Muscle layer of colon (tissue), 2 donors: Measurements from ENCODE around the gene EXOC6B.

Source experiments
- H3K27ac ChIP-seq: one replicate; pipeline ENCODE4 v1.7.0; 2013; ENCODE audit warnings: low read depth, mild to moderate bottlenecking, low read length, moderate library complexity
- H3K27me3 ChIP-seq, 2 donors: one replicate each; pipeline ENCODE4 v1.7.0; 2013; ENCODE audit warnings: low read length in 2 of 2, mild to moderate bottlenecking in 2 of 2; ENCODE audit not compliant: insufficient read depth in 2 of 2, control insufficient read depth in 1 of 2
- H3K36me3 ChIP-seq: one replicate; pipeline ENCODE4 v1.7.0; 2013; ENCODE audit warnings: mild to moderate bottlenecking, low read length; ENCODE audit not compliant: insufficient read depth
- H3K4me1 ChIP-seq: one replicate; pipeline ENCODE4 v1.7.0; 2013; ENCODE audit warnings: mild to moderate bottlenecking, low read length; ENCODE audit not compliant: insufficient read depth
- H3K4me3 ChIP-seq, 2 donors: one replicate each; pipeline ENCODE4 v1.7.0; 2013; ENCODE audit warnings: low read length in 2 of 2, low read depth in 1 of 2, mild to moderate bottlenecking in 1 of 2, moderate library complexity in 1 of 2
- H3K9ac ChIP-seq: one replicate; pipeline ENCODE4 v1.7.0; 2013; ENCODE audit warnings: low read length
- H3K9me3 ChIP-seq: one replicate; pipeline ENCODE4 v1.7.0; 2013; ENCODE audit warnings: mild to moderate bottlenecking, low read length
- donor health status: abdominal sarcoma.
- donor health status: Adenocarcinoma of cecum.

EXOC6B gene

DNA sequence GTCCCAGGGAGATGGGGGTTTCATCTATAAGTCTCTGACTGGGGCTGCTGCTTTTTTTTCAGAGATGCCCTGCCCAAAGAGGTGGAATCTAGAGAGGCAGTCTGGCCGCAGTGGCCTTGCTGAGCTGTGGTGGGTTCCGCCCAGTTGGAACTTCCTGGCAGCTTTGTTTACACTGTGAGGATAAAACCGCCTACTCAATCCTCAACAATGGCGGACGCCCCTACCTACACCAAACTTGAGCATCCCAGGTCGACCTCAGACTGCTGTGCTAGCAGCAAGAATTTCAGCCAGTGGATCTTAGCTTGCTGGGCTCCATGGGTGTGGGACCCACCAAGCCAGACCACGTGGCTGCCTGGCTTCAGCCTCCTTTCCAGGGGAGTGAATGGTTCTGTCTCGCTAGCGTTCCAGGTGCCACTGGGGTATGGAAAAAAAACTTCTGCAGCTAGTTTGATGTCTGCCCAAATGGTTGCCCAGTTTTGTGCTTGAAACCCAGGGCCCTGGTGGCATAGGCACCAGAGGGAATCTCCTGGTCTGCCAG lies 525.6 kb downstream of the EXOC6B start:
- Histone ChIP-seq H3K27ac (no peak overlapping the region), H3K9me3 (no peaks in the 10 kb centered on the region), H3K4me1 (no peaks in the 10 kb centered on the region), H3K9ac (no peak overlapping the region), H3K36me3 (no peaks in the 10 kb centered on the region), H3K27me3 (no peaks in the 10 kb centered on the region), H3K4me3 (no peak overlapping the region)

DNA sequence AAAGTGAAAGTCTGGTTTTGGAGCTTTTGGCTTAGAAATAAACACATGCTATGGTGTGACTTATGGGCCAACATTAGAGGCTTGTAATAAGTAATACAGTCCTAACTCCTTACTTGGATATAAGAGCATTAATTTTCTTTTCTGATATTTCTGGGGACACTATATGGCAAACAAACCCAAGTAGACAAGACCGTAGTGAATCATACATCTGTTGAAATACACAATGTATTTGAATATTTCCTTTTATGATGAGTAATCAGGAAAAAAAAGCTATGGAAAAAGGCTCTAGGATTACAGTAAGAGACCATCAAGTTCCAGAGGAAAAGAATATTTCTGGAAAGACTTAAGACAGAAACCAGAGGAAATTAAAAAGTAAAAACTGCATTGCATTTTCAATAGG lies 532.2 kb downstream of the EXOC6B start:
- Histone ChIP-seq H3K9me3 (no peaks in the 10 kb centered on the region), H3K36me3 (no peaks in the 10 kb centered on the region), H3K4me3 (no peak overlapping the region), H3K4me1 (no peaks in the 10 kb centered on the region), H3K27me3 (no peaks in the 10 kb centered on the region), H3K27ac (no peak overlapping the region), H3K9ac (no peak overlapping the region)

DNA sequence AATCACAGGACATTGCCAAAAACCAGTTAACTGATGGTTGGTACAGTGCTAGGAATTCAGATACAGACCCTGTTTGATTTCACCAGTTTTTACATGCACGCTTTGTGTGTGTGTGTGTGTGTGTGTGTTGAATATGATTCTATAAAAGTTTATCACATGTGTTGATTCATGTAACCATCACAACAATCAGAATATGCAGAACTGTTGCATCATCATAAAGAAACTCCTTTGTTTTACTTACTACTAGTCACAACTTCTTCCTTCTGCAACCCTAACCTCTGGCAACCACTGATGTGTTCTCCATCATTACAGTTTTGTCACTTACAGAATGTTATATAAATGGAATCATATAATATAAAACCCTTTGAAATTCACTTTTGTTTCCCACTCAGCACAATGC lies 533.4 kb downstream of the EXOC6B start:
- no peaks in the 10 kb centered on the region for H3K36me3 ChIP-seq
- H3K27ac ChIP-seq = no peak overlapping the region
- no peak overlapping the region for H3K4me3 ChIP-seq
- no peaks in the 10 kb centered on the region for H3K9me3 ChIP-seq
- H3K4me1 ChIP-seq = no peaks in the 10 kb centered on the region
- no peak overlapping the region for H3K9ac ChIP-seq
- no peaks in the 10 kb centered on the region for H3K27me3 ChIP-seq

DNA sequence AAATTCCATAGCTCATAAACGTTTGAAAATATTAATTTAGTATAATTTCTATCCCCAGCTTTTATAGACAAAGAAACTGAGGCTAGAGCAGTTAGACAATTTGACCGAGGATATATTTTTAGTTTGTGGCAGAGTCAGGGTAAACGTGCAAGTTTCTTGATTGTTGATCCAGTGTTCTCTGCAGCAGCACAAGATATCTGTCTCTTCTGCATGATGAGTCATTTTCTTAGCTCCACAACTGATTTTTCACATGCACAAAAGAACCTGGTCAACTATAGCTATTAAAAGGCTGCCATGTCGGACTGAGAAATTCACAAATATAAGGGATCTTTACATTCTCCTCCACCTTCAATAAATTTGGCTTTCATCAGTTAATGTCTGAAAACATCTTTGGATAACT lies 534.8 kb downstream of the EXOC6B start:
- Histone ChIP-seq H3K9ac (no peak overlapping the region), H3K4me1 (no peaks in the 10 kb centered on the region), H3K4me3 (no peak overlapping the region), H3K27me3 (no peaks in the 10 kb centered on the region), H3K9me3 (no peaks in the 10 kb centered on the region), H3K27ac (no peak overlapping the region), H3K36me3 (no peaks in the 10 kb centered on the region)

DNA sequence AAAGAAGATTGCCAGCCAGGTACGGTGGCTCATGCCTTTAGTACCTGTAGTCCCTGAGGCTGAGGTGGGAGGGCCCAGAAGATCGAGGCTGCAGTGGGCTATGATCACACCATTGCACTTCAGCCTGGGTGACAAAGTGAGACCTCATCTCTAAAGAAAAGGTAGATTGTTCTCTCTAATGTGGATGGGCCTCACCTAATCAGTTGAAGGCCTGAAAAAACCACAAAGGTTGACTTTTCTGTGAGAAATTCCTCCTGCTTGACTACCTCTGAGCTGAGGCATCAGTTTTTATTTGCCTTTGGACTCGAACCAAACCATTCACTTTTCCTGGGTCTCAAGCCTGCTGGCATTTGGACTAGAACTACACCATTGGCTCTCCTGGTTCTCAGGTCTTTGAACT lies 536.1 kb downstream of the EXOC6B start:
- no peaks in the 10 kb centered on the region for H3K36me3 ChIP-seq

DNA sequence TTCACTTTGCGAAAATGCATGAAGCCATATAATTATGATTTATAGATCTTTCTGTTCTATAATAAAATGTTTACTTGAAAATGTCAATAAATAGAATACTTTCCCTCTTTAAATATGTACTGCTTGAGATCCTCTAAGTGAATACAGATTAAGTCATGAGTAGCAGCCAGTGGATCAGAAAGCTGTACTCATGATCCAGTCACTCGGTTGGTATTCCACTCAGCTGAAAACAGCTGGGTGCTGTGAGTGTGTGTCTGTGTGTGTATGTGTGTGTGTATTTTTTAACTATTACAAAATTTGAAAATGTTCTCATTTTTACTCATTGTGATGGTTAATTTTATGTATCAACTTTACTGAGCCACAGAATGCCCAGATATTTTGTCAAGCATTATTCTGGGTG lies 536.5 kb downstream of the EXOC6B start:
- Histone ChIP-seq H3K27me3 (no peaks in the 10 kb centered on the region), H3K4me1 (no peaks in the 10 kb centered on the region), H3K4me3 (no peak overlapping the region), H3K9ac (no peak overlapping the region), H3K36me3 (no peaks in the 10 kb centered on the region), H3K9me3 (no peaks in the 10 kb centered on the region), H3K27ac (no peak overlapping the region)

More for the DNA sequence above, 536.1 kb downstream of the EXOC6B start:
- H3K27ac ChIP-seq = no peak overlapping the region
- no peaks in the 10 kb centered on the region for H3K27me3 ChIP-seq
- H3K4me1 ChIP-seq = no peaks in the 10 kb centered on the region
- no peak overlapping the region for H3K9ac ChIP-seq
- no peaks in the 10 kb centered on the region for H3K9me3 ChIP-seq
- H3K4me3 ChIP-seq = no peak overlapping the region

DNA sequence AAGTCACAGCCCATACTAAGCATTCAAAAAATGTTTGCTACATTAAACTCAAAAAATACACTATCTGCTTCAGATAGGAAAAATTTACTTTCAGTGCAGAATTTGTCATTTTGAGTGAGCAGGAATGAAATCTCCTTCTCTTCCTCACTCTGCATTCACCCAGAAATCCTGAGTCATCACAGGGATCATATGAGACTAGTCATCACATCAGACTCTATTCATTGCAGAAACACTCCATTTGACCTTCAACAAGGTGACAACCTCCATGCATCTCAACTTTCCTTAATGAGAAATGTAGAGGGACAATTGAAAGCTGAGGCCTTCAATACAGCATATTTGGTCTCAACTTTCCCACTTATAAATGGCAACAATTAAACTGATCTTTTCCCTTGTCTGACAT lies 547.8 kb downstream of the EXOC6B start:
- Histone ChIP-seq H3K9me3 (no peaks in the 10 kb centered on the region), H3K4me3 (no peak overlapping the region), H3K27me3 (no peaks in the 10 kb centered on the region), H3K9ac (no peak overlapping the region), H3K27ac (no peak overlapping the region), H3K4me1 (no peaks in the 10 kb centered on the region), H3K36me3 (no peaks in the 10 kb centered on the region)

DNA sequence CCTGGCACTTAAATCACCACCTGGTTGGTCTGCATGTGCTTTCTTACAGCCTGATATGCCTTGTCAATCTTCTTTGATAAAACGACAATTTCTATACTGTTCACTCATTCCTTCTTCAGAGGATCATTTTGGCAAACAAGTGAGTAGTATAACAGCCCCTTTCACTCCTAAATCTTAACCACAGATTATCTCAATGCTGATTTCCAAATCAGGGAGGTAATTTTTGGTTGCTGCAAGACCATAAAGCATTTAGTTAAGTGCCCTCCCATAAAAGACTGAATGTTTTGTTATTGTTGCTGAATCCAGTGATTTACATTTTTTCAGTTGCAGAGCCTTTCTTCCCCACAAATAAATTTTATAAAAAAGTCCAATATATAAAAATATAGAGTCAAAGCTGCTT lies 549.0 kb downstream of the EXOC6B start:
- Histone ChIP-seq H3K4me1 (peaks cover 5% of the 10 kb centered on the region), H3K9me3 (no peaks in the 10 kb centered on the region), H3K4me3 (no peak overlapping the region), H3K27ac (no peak overlapping the region), H3K36me3 (no peaks in the 10 kb centered on the region), H3K9ac (no peak overlapping the region), H3K27me3 (no peaks in the 10 kb centered on the region)

DNA sequence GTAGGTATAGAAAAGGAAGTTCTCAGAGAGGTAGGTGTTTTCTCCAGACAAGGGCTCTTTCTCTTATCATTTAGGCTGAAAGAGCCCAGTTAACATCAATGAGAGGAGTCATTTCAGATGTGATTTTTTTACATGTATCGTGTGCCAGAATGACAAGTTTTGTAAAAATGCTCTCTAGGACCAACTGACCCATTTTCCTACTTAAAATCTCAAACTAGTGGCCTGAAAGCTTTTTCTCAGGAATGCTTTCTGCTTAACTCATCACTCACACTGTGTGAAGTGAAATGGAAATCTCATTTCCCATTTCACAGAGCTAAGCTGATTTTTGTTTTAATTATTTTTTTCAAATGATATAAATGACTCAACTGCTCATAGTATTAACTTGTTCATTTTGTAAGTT lies 549.5 kb downstream of the EXOC6B start:
- Histone ChIP-seq H3K9me3 (no peaks in the 10 kb centered on the region), H3K4me3 (no peak overlapping the region), H3K27ac (no peak overlapping the region), H3K36me3 (no peaks in the 10 kb centered on the region), H3K9ac (no peak overlapping the region), H3K4me1 (peaks cover 8% of the 10 kb centered on the region), H3K27me3 (no peaks in the 10 kb centered on the region)

DNA sequence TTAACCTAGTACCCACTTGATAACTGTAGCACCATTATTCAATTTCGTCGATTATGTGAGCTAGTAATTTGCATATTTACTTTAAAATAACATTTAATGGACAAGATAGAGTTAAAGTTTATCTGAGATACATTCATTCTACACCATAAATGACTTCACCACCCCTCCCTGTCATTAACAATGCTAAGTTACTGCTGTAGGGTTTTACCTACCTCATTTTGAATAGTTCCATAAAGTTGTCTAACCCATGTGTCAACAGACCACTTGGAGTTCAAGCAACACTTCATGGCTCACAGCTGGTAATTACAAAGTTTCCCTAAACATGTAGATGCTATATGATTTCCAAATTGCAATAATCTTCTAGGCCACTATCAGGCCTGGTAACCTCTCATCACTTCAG lies 550.7 kb downstream of the EXOC6B start:
- H3K4me3 ChIP-seq = no peak overlapping the region
- H3K27me3 ChIP-seq = no peaks in the 10 kb centered on the region
- H3K27ac ChIP-seq = no peak overlapping the region
- no peaks in the 10 kb centered on the region for H3K9me3 ChIP-seq
- H3K4me1 ChIP-seq = peaks cover 8% of the 10 kb centered on the region
- no peaks in the 10 kb centered on the region for H3K36me3 ChIP-seq
- H3K9ac ChIP-seq = no peak overlapping the region

DNA sequence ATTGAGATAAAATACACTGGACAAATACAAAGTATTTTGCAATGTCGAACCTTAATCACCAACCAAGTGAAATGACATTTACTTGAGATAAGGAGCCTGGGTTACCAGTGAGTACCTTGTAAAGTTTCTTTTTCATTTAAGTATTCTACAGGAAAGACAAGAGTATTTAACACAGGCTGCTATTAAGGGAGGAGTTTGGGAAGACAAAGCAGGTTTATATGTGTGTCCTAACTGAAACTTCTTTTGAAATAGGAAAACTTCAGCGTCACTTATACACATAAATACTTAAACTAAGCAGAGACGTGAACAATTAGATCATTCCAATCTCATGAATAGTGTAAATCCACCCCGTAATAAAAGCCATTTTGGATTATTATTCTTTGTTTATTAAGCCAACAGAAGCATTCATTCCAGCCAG lies 551.4 kb downstream of the EXOC6B start:
- Histone ChIP-seq H3K36me3 (no peaks in the 10 kb centered on the region), H3K27ac (no peak overlapping the region), H3K9ac (no peak overlapping the region), H3K4me3 (no peak overlapping the region), H3K27me3 (no peaks in the 10 kb centered on the region), H3K9me3 (no peaks in the 10 kb centered on the region), H3K4me1 (peaks cover 8% of the 10 kb centered on the region)

DNA sequence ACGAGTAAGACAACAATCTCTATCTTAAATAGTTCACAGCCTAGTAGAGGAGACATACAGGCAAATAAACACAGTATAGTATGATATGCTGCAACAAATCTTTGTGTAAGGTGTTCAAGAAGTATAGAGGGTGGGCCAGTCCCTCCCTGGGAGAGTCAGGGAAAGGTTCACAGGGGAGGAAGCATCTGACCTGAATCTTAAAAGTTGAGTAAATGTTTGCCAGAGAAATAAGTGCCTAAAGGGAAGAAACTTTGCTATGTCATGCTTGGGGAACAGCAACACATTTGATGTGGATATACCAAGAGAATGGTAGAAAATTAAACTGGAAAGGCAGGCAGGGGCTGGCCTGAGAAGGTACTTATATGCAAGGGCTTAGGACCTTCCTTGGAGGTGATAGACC lies 552.4 kb downstream of the EXOC6B start:
- H3K9ac ChIP-seq = no peak overlapping the region
- no peaks in the 10 kb centered on the region for H3K9me3 ChIP-seq

More for the DNA sequence above, 552.4 kb downstream of the EXOC6B start:
- H3K27me3 ChIP-seq = no peaks in the 10 kb centered on the region
- H3K4me1 ChIP-seq = peaks cover 8% of the 10 kb centered on the region
- no peak overlapping the region for H3K4me3 ChIP-seq
- H3K27ac ChIP-seq = no peak overlapping the region
- H3K36me3 ChIP-seq = no peaks in the 10 kb centered on the region
